ENCODE data around the gene NTN3.

Gene NTN3

DNA sequence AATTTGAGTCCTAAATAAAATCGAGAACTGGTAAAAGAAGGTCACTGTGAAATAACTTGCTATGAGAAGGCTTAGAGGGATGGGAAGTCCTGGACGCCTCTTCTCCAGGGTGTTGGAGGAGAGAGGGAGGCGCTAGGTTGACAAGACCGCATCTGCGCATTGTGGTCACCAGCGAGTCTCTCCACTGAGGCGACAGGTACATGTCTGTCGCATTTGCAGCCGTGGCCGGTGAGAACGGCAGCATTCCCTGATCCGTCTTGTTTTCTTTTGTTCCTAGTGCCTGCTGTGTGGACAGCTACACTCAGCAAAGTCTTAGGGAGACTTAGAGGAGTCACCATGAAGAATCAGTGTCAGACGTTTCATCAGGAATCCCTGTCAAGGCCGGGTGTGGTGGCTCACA is 34.6 kb downstream of the NTN3 start:
- peaks cover 13% of the 10 kb centered on the region for H3K36me3 ChIP-seq (ENCODE audit: insufficient read depth, low read length)
- no peaks in the 10 kb centered on the region for H3K9me3 ChIP-seq (ENCODE audit: insufficient read depth, low read length, severe bottlenecking)
- no peak overlapping the region for H2AFZ ChIP-seq (ENCODE audit: low read depth, low read length)
- no peaks in the 10 kb centered on the region for H3K27me3 ChIP-seq (ENCODE audit: insufficient read depth, low read length, poor library complexity)
- ATAC-seq (ENCODE audit: insufficient read depth, low read depth) (no peak), DNase-seq (no peak)
- no peak overlapping the region for H3K9ac ChIP-seq (ENCODE audit: low read depth, low read length)
- no peak overlapping the region for H3K4me2 ChIP-seq (ENCODE audit: insufficient read depth, low read length)
- H3K79me2 ChIP-seq (ENCODE audit: insufficient read depth, low read length), result no peaks in the 10 kb centered on the region
- H3K27ac ChIP-seq (ENCODE audit: low read length), result no peak overlapping the region
- H4K20me1 ChIP-seq (ENCODE audit: insufficient read depth, low read length), result peaks cover 12% of the 10 kb centered on the region
- no peak overlapping the region for H3K4me3 ChIP-seq (ENCODE audit: low read depth in 1 of 2, low read length in 2 of 2)
- peaks cover 11% of the 10 kb centered on the region for H3K4me1 ChIP-seq (ENCODE audit: insufficient read depth, low read length)
- no peak for TF ChIP-seq EZH2 (IDR thresholded peaks at IDR 0.05; ENCODE audit: borderline replicate concordance, low read depth, low read length, severe bottlenecking)
- no peak for TF ChIP-seq CTCF (IDR thresholded peaks at IDR 0.05; ENCODE audit: borderline replicate concordance, extremely low read depth, low read length, poor library complexity, severe bottlenecking)

GRCh38 chr16:2507052-2507659 is 36.1 kb downstream of the NTN3 start:
- TF ChIP-seq CTCF (IDR thresholded peaks at IDR 0.05; ENCODE audit: borderline replicate concordance, extremely low read depth, low read length, poor library complexity, severe bottlenecking) (no peak), EZH2 (IDR thresholded peaks at IDR 0.05; ENCODE audit: borderline replicate concordance, low read depth, low read length, severe bottlenecking) (no peak)
- H2AFZ ChIP-seq (ENCODE audit: low read depth, low read length), result no peak overlapping the region
- H3K79me2 ChIP-seq (ENCODE audit: insufficient read depth, low read length), result no peaks in the 10 kb centered on the region
- no peak overlapping the region for H3K9ac ChIP-seq (ENCODE audit: low read depth, low read length)
- H4K20me1 ChIP-seq (ENCODE audit: insufficient read depth, low read length), result peaks cover 6% of the 10 kb centered on the region
- H3K4me2 ChIP-seq (ENCODE audit: insufficient read depth, low read length), result no peak overlapping the region
- H3K4me1 ChIP-seq (ENCODE audit: insufficient read depth, low read length), result no peaks in the 10 kb centered on the region
- no peaks in the 10 kb centered on the region for H3K27me3 ChIP-seq (ENCODE audit: insufficient read depth, low read length, poor library complexity)
- ATAC-seq (ENCODE audit: insufficient read depth, low read depth) (no peak), DNase-seq (no peak)
- peaks cover 5% of the 10 kb centered on the region for H3K36me3 ChIP-seq (ENCODE audit: insufficient read depth, low read length)
- no peaks in the 10 kb centered on the region for H3K9me3 ChIP-seq (ENCODE audit: insufficient read depth, low read length, severe bottlenecking)
- H3K4me3 ChIP-seq (ENCODE audit: low read depth in 1 of 2, low read length in 2 of 2), result no peak overlapping the region
- no peak overlapping the region for H3K27ac ChIP-seq (ENCODE audit: low read length)

DNA sequence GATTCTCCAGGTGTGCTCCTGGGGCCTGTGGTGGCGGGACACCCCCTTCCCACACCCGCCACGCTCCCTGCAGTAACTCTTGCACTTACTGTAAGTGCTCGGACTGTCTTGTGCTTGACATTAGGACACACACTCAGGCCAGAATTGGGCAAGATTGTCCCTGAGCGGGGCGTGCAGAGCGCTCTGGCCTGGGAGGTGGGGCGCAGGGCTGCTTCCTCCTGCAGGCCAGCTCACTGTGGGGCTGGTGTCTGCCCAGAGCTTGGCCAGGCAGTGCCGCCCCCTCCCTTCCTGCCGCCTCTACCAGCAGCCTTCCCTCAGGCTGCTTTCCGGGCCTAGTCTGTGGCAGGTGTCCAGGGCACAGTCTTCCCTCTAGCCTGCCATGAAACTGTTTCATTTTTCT is 36.6 kb downstream of the NTN3 start:
- ATAC-seq (ENCODE audit: insufficient read depth, low read depth), result no peak
- TF ChIP-seq CTCF (IDR thresholded peaks at IDR 0.05; ENCODE audit: borderline replicate concordance, extremely low read depth, low read length, poor library complexity, severe bottlenecking), result no peak
- TF ChIP-seq EZH2 (IDR thresholded peaks at IDR 0.05; ENCODE audit: borderline replicate concordance, low read depth, low read length, severe bottlenecking), result no peak
- no peak overlapping the region for H3K9ac ChIP-seq (ENCODE audit: low read depth, low read length)

More for the DNA sequence above, 36.6 kb downstream of the NTN3 start:
- no peaks in the 10 kb centered on the region for H3K79me2 ChIP-seq (ENCODE audit: insufficient read depth, low read length)
- H3K27me3 ChIP-seq (ENCODE audit: insufficient read depth, low read length, poor library complexity), result no peaks in the 10 kb centered on the region
- no peaks in the 10 kb centered on the region for H3K9me3 ChIP-seq (ENCODE audit: insufficient read depth, low read length, severe bottlenecking)
- H2AFZ ChIP-seq (ENCODE audit: low read depth, low read length), result no peak overlapping the region
- no peak for DNase-seq
- no peak overlapping the region for H3K4me3 ChIP-seq (ENCODE audit: low read depth in 1 of 2, low read length in 2 of 2)
- no peak overlapping the region for H3K4me2 ChIP-seq (ENCODE audit: insufficient read depth, low read length)
- H3K4me1 ChIP-seq (ENCODE audit: insufficient read depth, low read length), result peaks cover 2% of the 10 kb centered on the region
- H3K27ac ChIP-seq (ENCODE audit: low read length), result no peak overlapping the region
- H4K20me1 ChIP-seq (ENCODE audit: insufficient read depth, low read length), result peaks cover under 1% of the 10 kb centered on the region; the same call in 1 of the 2 replicates
- no peaks in the 10 kb centered on the region; the same call in 1 of the 2 replicates for H3K36me3 ChIP-seq (ENCODE audit: insufficient read depth, low read length)
